Measurements from ENCODE around the gene SUPT6H. TPM values are rescaled to one million over a fixed set of nuclear protein-coding genes. Genes with fewer than 3 reads are reported as not detected.

SUPT6H gene
- total and polyA plus RNA-seq, 9 of the 15 experiments (the other 6 are each of a cell fraction or from before 2014, with no cell fraction given): 1.7 to 77.7 (median 49.2) TPM

DNA sequence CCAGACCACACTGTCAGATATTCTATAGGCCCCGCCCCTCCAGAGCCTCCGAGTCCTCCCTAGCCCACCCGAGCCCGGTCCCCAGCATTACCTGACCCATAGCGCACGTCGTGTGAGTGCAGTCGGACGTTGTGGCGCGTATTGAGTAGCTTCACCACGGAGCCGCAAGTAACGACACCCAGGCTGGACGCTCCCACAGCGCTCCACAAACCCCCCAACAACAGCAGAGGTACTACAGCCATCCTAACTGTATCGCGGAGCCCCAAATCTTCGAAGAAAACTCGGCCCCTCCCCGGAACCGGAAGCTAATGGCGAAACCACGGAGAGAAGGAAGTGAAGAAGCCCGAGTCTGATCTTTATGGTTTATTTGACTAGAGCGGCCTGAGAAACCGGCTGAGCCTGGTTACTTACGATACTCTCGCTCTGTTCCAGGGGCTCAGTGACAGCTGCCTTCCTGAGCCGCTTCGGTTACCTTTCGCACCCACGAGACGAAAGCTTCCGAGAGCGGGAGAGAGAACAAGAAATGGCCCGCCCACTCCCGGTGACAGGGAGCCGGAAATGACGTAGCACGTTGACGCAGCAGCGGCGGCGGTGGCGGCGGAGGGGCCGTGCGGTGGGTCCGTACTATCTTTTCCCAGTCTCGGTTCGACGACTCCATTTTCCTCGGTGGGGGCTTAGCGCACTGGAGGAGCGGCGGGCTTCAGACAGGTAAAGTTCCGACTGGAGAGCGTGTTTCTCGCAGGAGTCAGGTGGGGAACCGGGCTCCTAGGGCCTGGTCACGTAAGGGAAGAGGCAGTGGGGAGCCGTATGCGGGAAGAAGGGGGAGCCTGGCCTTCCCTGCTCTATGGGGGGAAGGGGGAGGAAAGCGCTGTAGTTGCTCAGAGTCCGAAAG is at the start of gene SUPT6H, which contains the start of gene SDF2 (continued):
- TF ChIP-seq, protein P1, sequence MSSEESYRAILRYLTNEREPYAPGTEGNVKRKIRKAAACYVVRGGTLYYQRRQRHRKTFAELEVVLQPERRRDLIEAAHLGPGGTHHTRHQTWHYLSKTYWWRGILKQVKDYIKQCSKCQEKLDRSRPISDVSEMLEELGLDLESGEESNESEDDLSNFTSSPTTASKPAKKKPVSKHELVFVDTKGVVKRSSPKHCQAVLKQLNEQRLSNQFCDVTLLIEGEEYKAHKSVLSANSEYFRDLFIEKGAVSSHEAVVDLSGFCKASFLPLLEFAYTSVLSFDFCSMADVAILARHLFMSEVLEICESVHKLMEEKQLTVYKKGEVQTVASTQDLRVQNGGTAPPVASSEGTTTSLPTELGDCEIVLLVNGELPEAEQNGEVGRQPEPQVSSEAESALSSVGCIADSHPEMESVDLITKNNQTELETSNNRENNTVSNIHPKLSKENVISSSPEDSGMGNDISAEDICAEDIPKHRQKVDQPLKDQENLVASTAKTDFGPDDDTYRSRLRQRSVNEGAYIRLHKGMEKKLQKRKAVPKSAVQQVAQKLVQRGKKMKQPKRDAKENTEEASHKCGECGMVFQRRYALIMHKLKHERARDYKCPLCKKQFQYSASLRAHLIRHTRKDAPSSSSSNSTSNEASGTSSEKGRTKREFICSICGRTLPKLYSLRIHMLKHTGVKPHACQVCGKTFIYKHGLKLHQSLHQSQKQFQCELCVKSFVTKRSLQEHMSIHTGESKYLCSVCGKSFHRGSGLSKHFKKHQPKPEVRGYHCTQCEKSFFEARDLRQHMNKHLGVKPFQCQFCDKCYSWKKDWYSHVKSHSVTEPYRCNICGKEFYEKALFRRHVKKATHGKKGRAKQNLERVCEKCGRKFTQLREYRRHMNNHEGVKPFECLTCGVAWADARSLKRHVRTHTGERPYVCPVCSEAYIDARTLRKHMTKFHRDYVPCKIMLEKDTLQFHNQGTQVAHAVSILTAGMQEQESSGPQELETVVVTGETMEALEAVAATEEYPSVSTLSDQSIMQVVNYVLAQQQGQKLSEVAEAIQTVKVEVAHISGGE (CRISPR knock-in tag; IDR thresholded peaks at IDR 0.05): peak in 2 of 3 experiments; percentile 35 to 88; a peak in 2 of 6 replicates
- TF ChIP-seq, protein P2, sequence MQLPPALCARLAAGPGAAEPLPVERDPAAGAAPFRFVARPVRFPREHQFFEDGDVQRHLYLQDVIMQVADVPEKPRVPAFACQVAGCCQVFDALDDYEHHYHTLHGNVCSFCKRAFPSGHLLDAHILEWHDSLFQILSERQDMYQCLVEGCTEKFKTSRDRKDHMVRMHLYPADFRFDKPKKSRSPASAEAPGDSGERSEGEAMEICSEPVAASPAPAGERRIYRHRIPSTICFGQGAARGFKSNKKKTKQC (CRISPR knock-in tag; IDR thresholded peaks at IDR 0.05): peak; percentile 87
- no peak for TF ChIP-seq SLC30A9 (CRISPR knock-in tag; IDR thresholded peaks at IDR 0.05)
- TF ChIP-seq THAP7 (CRISPR knock-in tag; IDR thresholded peaks at IDR 0.05): peak; percentile 57; the same call in 1 of the 2 replicates
- peak; percentile 91 for TF ChIP-seq SIN3B (IDR thresholded peaks at IDR 0.05; ENCODE audit: low read depth)
- TF ChIP-seq MAZ (CRISPR knock-in tag; conservative IDR thresholded peaks at IDR 0.05 in 1 of 2, IDR thresholded peaks at IDR 0.05 in 1 of 2): peak; percentile 78 to 86
- TF ChIP-seq ETV1 (tag; conservative IDR thresholded peaks at IDR 0.05; ENCODE audit: low read depth): peak; percentile 94
- TF ChIP-seq TEAD1 (CRISPR knock-in tag; IDR thresholded peaks at IDR 0.05): no peak; a peak in 1 of 4 replicates
- TF ChIP-seq CREB1 (IDR thresholded peaks at IDR 0.05): peak; percentile 91
- peak; percentile 95 for TF ChIP-seq CREB1 (CRISPR knock-in tag; IDR thresholded peaks at IDR 0.05)
- TF ChIP-seq CCNT2 (IDR thresholded peaks at IDR 0.05; ENCODE audit: borderline replicate concordance, extremely low read depth, insufficient read length, low read depth, low read length): peak; percentile 43
- TF ChIP-seq ZNF143 (CRISPR knock-in tag; IDR thresholded peaks at IDR 0.05): no peak
- TF ChIP-seq NFYB (IDR thresholded peaks at IDR 0.05; ENCODE audit: extremely low read depth, insufficient read length): no peak
- no peak for TF ChIP-seq SMAD4 (CRISPR knock-in tag; conservative IDR thresholded peaks at IDR 0.05)
- TF ChIP-seq TAF9B (IDR thresholded peaks at IDR 0.05; ENCODE audit: partially characterized antibody): peak; percentile 94
- TF ChIP-seq SMARCA5 (IDR thresholded peaks at IDR 0.05): no peak
- TF ChIP-seq, protein P3, sequence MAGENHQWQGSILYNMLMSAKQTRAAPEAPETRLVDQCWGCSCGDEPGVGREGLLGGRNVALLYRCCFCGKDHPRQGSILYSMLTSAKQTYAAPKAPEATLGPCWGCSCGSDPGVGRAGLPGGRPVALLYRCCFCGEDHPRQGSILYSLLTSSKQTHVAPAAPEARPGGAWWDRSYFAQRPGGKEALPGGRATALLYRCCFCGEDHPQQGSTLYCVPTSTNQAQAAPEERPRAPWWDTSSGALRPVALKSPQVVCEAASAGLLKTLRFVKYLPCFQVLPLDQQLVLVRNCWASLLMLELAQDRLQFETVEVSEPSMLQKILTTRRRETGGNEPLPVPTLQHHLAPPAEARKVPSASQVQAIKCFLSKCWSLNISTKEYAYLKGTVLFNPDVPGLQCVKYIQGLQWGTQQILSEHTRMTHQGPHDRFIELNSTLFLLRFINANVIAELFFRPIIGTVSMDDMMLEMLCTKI (IDR thresholded peaks at IDR 0.05; ENCODE audit: partially characterized antibody): no peak
- TF ChIP-seq ARID1B (IDR thresholded peaks at IDR 0.05): peak; percentile 36; the same call in 1 of the 2 replicates
- TF ChIP-seq TBP (optimal IDR thresholded peaks at IDR 0.05; ENCODE audit: low read depth, low read length): peak; percentile 77
- TF ChIP-seq GABPB2 (CRISPR knock-in tag; conservative IDR thresholded peaks at IDR 0.05): no peak
- peak; percentile 50; the same call in 1 of the 2 replicates for TF ChIP-seq CHD2 (IDR thresholded peaks at IDR 0.05; ENCODE audit: low read depth, low read length)

All from K562 (cell line).